GM18508 (cell line): ENCODE data around the gene MSN.

Source experiments
- ATAC-seq: cut with Tn5 transposase; IDR thresholded peaks from one replicate; pipeline ENCODE4 v1.9.1; 2021; ENCODE audit warnings: moderate number of reproducible peaks; ENCODE audit not compliant: insufficient read depth, unreplicated experiment

Gene MSN

GRCh38 chrX:65671966-65672365 is 4.5 kb downstream of the MSN start:
- ATAC-seq = no peak

GRCh38 chrX:65673857-65674203 is 6.4 kb downstream of the MSN start:
- ATAC-seq = no peak

- ATAC-seq = no peak
These were observed 6.9 kb downstream of the MSN start for GRCh38 chrX:65674204-65674893.

- no peak for ATAC-seq
These were observed 10.6 kb downstream of the MSN start for GRCh38 chrX:65677954-65678469.

- ATAC-seq = no peak
These were observed 11.7 kb downstream of the MSN start for GRCh38 chrX:65679071-65679540.

- no peak for ATAC-seq
These were observed 14.4 kb downstream of the MSN start for GRCh38 chrX:65681810-65682209.

GRCh38 chrX:65685112-65685511 is 17.7 kb downstream of the MSN start:
- no peak for ATAC-seq

GRCh38 chrX:65686236-65686635 is 18.8 kb downstream of the MSN start:
- no peak for ATAC-seq

- no peak for ATAC-seq
These were observed 19.9 kb downstream of the MSN start for GRCh38 chrX:65687367-65687766.

- peak; percentile 92 for ATAC-seq
These were observed 21.0 kb downstream of the MSN start for GRCh38 chrX:65688403-65688871.

GRCh38 chrX:65689377-65689776 is 21.9 kb downstream of the MSN start:
- ATAC-seq = no peak

- ATAC-seq = no peak
These were observed 22.8 kb downstream of the MSN start for GRCh38 chrX:65690057-65690855.

- no peak for ATAC-seq
These were observed 28.5 kb downstream of the MSN start for GRCh38 chrX:65695849-65696449.

GRCh38 chrX:65696613-65697012 is 29.2 kb downstream of the MSN start:
- ATAC-seq = no peak

- ATAC-seq = no peak
These were observed 29.8 kb downstream of the MSN start for GRCh38 chrX:65697211-65697641.

GRCh38 chrX:65697915-65698796 is 30.7 kb downstream of the MSN start:
- ATAC-seq = peak; percentile 40

GRCh38 chrX:65702956-65703355 is 35.5 kb downstream of the MSN start:
- ATAC-seq = no peak

GRCh38 chrX:65705439-65705838 is 38.0 kb downstream of the MSN start:
- ATAC-seq = no peak

- peak; percentile 35 for ATAC-seq
These were observed 38.8 kb downstream of the MSN start for GRCh38 chrX:65706041-65706828.
